Keratinocyte (primary cell): ENCODE data around the gene STRIP1. TPM values are rescaled to one million over a fixed set of nuclear protein-coding genes. Genes with fewer than 3 reads are reported as not detected.

Experiments
- DNase-seq: peaks from one replicate; pipeline ENCODE4 v3.0.0-alpha.2; 2011; ENCODE audit warnings: low read depth, missing footprints, low spot score
- FAIRE-seq: peaks from 2 replicates; lab custom pipeline; 2011; peaks lifted over from hg19 to GRCh38; lab: Jason Lieb, UNC
- H2AFZ ChIP-seq: 2 replicates; pipeline ENCODE4 v1.6.0; 2012; ENCODE audit warnings: low read length, control low read depth, inconsistent platforms; ENCODE audit not compliant: control insufficient read depth
- H3K27ac ChIP-seq: 2 replicates; pipeline ENCODE4 v1.5.1; 2011; ENCODE audit warnings: low read length; ENCODE audit not compliant: control insufficient read depth, insufficient read depth
- H3K27me3 ChIP-seq: 3 replicates; pipeline ENCODE4 v1.6.0; 2011; ENCODE audit warnings: low read length; ENCODE audit not compliant: control insufficient read depth, insufficient read depth; ENCODE audit errors: extremely low read depth
- H3K36me3 ChIP-seq, 2 experiments: 2 replicates in 1 of 2; 3 replicates in 1 of 2; pipeline ENCODE4 v1.5.1; 2011; ENCODE audit warnings: low read length in 2 of 2, mild to moderate bottlenecking in 1 of 2; ENCODE audit not compliant: control insufficient read depth in 2 of 2, insufficient read depth in 2 of 2; ENCODE audit errors: extremely low read depth in 1 of 2
- H3K4me1 ChIP-seq: 3 replicates; pipeline ENCODE4 v1.5.1; 2011; ENCODE audit warnings: low read length; ENCODE audit not compliant: control insufficient read depth, insufficient read depth; ENCODE audit errors: extremely low read depth
- H3K4me2 ChIP-seq: 3 replicates; pipeline ENCODE4 v1.6.0; 2011; ENCODE audit warnings: low read depth, low read length; ENCODE audit not compliant: control insufficient read depth, insufficient read depth; ENCODE audit errors: extremely low read depth
- H3K4me3 ChIP-seq, 3 experiments: fragments of 200-600 bp in 1 of 3; sonication (generic) in 1 of 3; 2 replicates in 2 of 3; 3 replicates in 1 of 3; pipeline ENCODE4 v1.5.1; 2011 to 2016; ENCODE audit warnings: low read length in 3 of 3, mild to moderate bottlenecking in 3 of 3, control low read depth in 2 of 3, inconsistent platforms in 1 of 3, low read depth in 1 of 3, mixed read lengths in 1 of 3, mixed run types in 1 of 3, moderate library complexity in 1 of 3; ENCODE audit not compliant: control insufficient read depth in 2 of 3, insufficient read depth in 2 of 3; ENCODE audit errors: extremely low read depth in 1 of 3
- H3K79me2 ChIP-seq: 2 replicates; pipeline ENCODE4 v1.6.0; 2012; ENCODE audit warnings: low read length; ENCODE audit not compliant: control insufficient read depth, insufficient read depth
- H3K9ac ChIP-seq: 3 replicates; pipeline ENCODE4 v1.6.0; 2011; ENCODE audit warnings: low read length; ENCODE audit not compliant: control insufficient read depth, insufficient read depth; ENCODE audit errors: extremely low read depth
- H3K9me1 ChIP-seq: 3 replicates; pipeline ENCODE4 v1.6.0; 2011; ENCODE audit warnings: low read length; ENCODE audit not compliant: control insufficient read depth, insufficient read depth; ENCODE audit errors: extremely low read depth
- H3K9me3 ChIP-seq: 2 replicates; pipeline ENCODE4 v1.5.1; 2012; ENCODE audit warnings: low read depth, low read length; ENCODE audit not compliant: control insufficient read depth
- H4K20me1 ChIP-seq: 3 replicates; pipeline ENCODE4 v1.6.0; 2011; ENCODE audit warnings: low read length; ENCODE audit not compliant: control insufficient read depth, insufficient read depth; ENCODE audit errors: extremely low read depth
- CTCF ChIP-seq, 3 experiments: IDR thresholded peaks in 1 of 3; conservative IDR thresholded peaks in 1 of 3; optimal IDR thresholded peaks in 1 of 3; 2 replicates in 2 of 3; 3 replicates in 1 of 3; pipeline versions ENCODE3 to v1.5.1; 2011; ENCODE audit warnings: low read length in 3 of 3, mild to moderate bottlenecking in 3 of 3, moderate library complexity in 2 of 3, control low read depth in 1 of 3, inconsistent platforms in 1 of 3; ENCODE audit not compliant: insufficient read depth in 2 of 3; ENCODE audit errors: extremely low read depth in 1 of 3
- EZH2 ChIP-seq: IDR thresholded peaks from one replicate; pipeline ENCODE4 v1.6.1; 2012; ENCODE audit warnings: inconsistent platforms, mild to moderate bottlenecking, low read length, moderate library complexity
- dilution Hi-C: fragments of 300-500 bp; cut with MboI; formaldehyde crosslinking; loops from one replicate; pipeline ENCODE4 v1.7.0; 2020; ENCODE audit warnings: low sequenced_read_pairs; ENCODE audit not compliant: extremely low pct_ligation_motif_present
- polyA plus RNA-seq, 5 experiments: library from polyadenylated mRNA; depleted of rRNA in 3 of 5; stranded (reverse) in 3 of 5; stranded (forward) in 1 of 5; unstranded in 1 of 5; fragments of >200 nt; gene quantifications; 1 replicate in 1 of 5; 2 replicates in 3 of 5; 3 replicates in 1 of 5; pipeline versions ENCODE4 v1.2.1 to v1.2.3, GENCODE V29; 2011 to 2012; ENCODE audit warnings: missing spikeins in 2 of 5, low read depth in 1 of 5, low replicate concordance in 1 of 5

The STRIP1 gene
- polyA plus RNA-seq, 1 donor (not counting 4 experiments of a cell fraction or from before 2014, with no cell fraction given): 24.6 TPM

- dilution Hi-C loops: no loop called here
- Histone ChIP-seq H2AFZ (no peak overlapping the region), H3K27ac (no peak overlapping the region), H3K9me1 (no peaks in the 10 kb centered on the region), H3K27me3 (no peaks in the 10 kb centered on the region), H4K20me1 (no peaks in the 10 kb centered on the region), H3K79me2 (no peaks in the 10 kb centered on the region), H3K9ac (no peak overlapping the region), H3K4me3 (no peak overlapping the region), H3K4me2 (no peak overlapping the region), H3K9me3 (no peaks in the 10 kb centered on the region), H3K36me3 (peaks cover 34 to 39% of the 10 kb centered on the region in 2 experiments), H3K4me1 (no peaks in the 10 kb centered on the region)
- DNase-seq: no peak
- no peak for TF ChIP-seq EZH2
- no peak for TF ChIP-seq CTCF (optimal IDR thresholded peaks at IDR 0.05 in 1 of 3, IDR thresholded peaks at IDR 0.05 in 1 of 3, conservative IDR thresholded peaks at IDR 0.05 in 1 of 3; ENCODE audit: extremely low read depth in 1 of 3, insufficient read depth in 2 of 3, low read length in 3 of 3)
- no peak for FAIRE-seq
These were observed 14.7 kb upstream of the STRIP1 start for GRCh38 chr1:110019770-110020169.

- Histone ChIP-seq H3K4me3 (no peak overlapping the region), H4K20me1 (no peaks in the 10 kb centered on the region), H3K9me1 (no peaks in the 10 kb centered on the region), H3K4me2 (no peak overlapping the region), H3K27ac (no peak overlapping the region), H3K27me3 (no peaks in the 10 kb centered on the region), H3K9ac (no peak overlapping the region), H3K79me2 (no peaks in the 10 kb centered on the region), H3K36me3 (peaks cover 26 to 38% of the 10 kb centered on the region in 2 experiments), H3K4me1 (no peaks in the 10 kb centered on the region), H3K9me3 (no peaks in the 10 kb centered on the region), H2AFZ (no peak overlapping the region)
- TF ChIP-seq EZH2: no peak
- no peak for TF ChIP-seq CTCF (optimal IDR thresholded peaks at IDR 0.05 in 1 of 3, IDR thresholded peaks at IDR 0.05 in 1 of 3, conservative IDR thresholded peaks at IDR 0.05 in 1 of 3; ENCODE audit: extremely low read depth in 1 of 3, insufficient read depth in 2 of 3, low read length in 3 of 3)
- DNase-seq: no peak
- dilution Hi-C loops: no loop called here
- FAIRE-seq: no peak
These were observed 13.1 kb upstream of the STRIP1 start for GRCh38 chr1:110021285-110021684.
